Type B pancreatic cell (in vitro differentiated cells): ENCODE data around the gene P4HB. TPM values are rescaled to one million over a fixed set of nuclear protein-coding genes. Genes with fewer than 3 reads are reported as not detected.
A peak's percentile ranks its signal among the peaks of the same experiment; 100 is the strongest.

Experiments
- DNase-seq: peaks from one replicate; pipeline ENCODE4 v3.0.0; 2021; ENCODE audit warnings: mixed read lengths; ENCODE audit not compliant: unreplicated experiment; ENCODE audit errors: extremely low spot score
- H3K27ac Mint-ChIP-seq: 2 replicates; pipeline ENCODE4 v1.8.0; 2021; ENCODE audit warnings: mild to moderate bottlenecking, mixed read lengths
- H3K27me3 Mint-ChIP-seq: 2 replicates; pipeline ENCODE4 v1.8.0; 2021; ENCODE audit warnings: mixed read lengths
- H3K36me3 Mint-ChIP-seq: 2 replicates; pipeline ENCODE4 v1.8.0; 2021; ENCODE audit warnings: mixed read lengths
- H3K4me1 Mint-ChIP-seq: one replicate; pipeline ENCODE4 v1.8.0; 2021; ENCODE audit warnings: mixed read lengths; ENCODE audit not compliant: unreplicated experiment
- H3K4me3 Mint-ChIP-seq: 2 replicates; pipeline ENCODE4 v1.8.0; 2021; ENCODE audit warnings: mild to moderate bottlenecking, mixed read lengths
- H3K9me3 Mint-ChIP-seq: 2 replicates; pipeline ENCODE4 v1.8.0; 2021; ENCODE audit warnings: mixed read lengths
- CTCF ChIP-seq: fragments of 200-600 bp; sonication (generic); conservative IDR thresholded peaks from 2 replicates; pipeline ENCODE4 v1.5.0; 2021; ENCODE audit warnings: antibody characterized with exemption, mild to moderate bottlenecking
- total RNA-seq: library from RNA; stranded (reverse); gene quantifications from 2 replicates; pipeline ENCODE4 v1.2.1, GENCODE V29; 2021; ENCODE audit warnings: low replicate concordance

P4HB gene
- total RNA-seq, 1 donor from 2014 or later, result 555 TPM

DNA sequence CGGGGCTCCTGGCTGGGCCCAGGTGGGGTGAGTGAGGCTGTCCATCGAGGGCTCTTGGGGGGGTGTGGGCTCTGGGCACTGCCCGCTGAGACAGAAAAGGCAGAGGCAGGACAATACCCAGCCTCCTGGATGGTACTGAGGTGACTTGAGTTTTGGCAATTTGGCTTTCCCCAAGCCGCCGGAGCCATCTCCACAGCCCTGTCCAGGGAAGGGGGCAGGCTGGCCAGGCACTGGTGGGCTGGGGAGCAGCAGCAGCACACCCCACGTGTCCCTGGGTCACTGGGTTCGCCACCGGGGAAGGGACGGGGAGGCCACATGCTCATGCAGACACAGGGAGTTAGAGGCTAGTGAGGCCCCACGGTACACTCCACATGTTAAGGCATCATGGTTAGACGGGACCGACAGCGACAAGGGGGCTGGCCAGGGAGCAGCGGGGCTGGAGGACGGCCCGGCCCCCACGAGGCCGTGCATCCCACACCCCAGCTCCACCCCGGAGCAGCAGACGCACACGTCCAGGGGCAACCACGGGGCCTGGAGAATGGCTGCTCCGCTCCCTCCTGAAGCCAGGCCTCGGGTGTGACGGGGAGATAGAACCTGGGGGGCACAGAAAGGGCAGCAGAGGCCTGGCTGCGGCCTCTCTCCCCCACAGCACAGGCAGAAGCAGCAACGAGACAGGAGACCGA is 7.8 kb upstream of the P4HB start:
- Mint-ChIP-seq H3K27ac (peak overlapping the region; percentile 90), H3K27me3 (no peaks in the 10 kb centered on the region), H3K36me3 (peaks cover 5% of the 10 kb centered on the region), H3K4me1 (peaks cover 15% of the 10 kb centered on the region), H3K4me3 (peak overlapping the region; percentile 72), H3K9me3 (no peaks in the 10 kb centered on the region)
- no peak for TF ChIP-seq CTCF
- no peak for DNase-seq

- no peak for DNase-seq
- no peak for TF ChIP-seq CTCF
- H3K4me3 Mint-ChIP-seq, result peak overlapping the region; percentile 72
- H3K27me3 Mint-ChIP-seq, result no peaks in the 10 kb centered on the region
- H3K36me3 Mint-ChIP-seq, result peaks cover 10% of the 10 kb centered on the region
- peaks cover 20% of the 10 kb centered on the region for H3K4me1 Mint-ChIP-seq
- no peaks in the 10 kb centered on the region for H3K9me3 Mint-ChIP-seq
- peak overlapping the region; percentile 90 for H3K27ac Mint-ChIP-seq
Measured at GRCh38 chr17:81867170-81867990, 7.0 kb upstream of the P4HB start.

- Mint-ChIP-seq H3K4me1 (peaks cover 20% of the 10 kb centered on the region), H3K36me3 (peaks cover 10% of the 10 kb centered on the region), H3K27me3 (no peaks in the 10 kb centered on the region), H3K4me3 (peak overlapping the region; percentile 72), H3K9me3 (no peaks in the 10 kb centered on the region), H3K27ac (peak overlapping the region; percentile 90)
- no peak for TF ChIP-seq CTCF
- no peak for DNase-seq
Measured at GRCh38 chr17:81866440-81867169, 6.3 kb upstream of the P4HB start.

GRCh38 chr17:81865733-81866439 is 5.6 kb upstream of the P4HB start:
- TF ChIP-seq CTCF, result no peak
- Mint-ChIP-seq H3K4me1 (peaks cover 20% of the 10 kb centered on the region), H3K27ac (peak overlapping the region; percentile 75)

DNA sequence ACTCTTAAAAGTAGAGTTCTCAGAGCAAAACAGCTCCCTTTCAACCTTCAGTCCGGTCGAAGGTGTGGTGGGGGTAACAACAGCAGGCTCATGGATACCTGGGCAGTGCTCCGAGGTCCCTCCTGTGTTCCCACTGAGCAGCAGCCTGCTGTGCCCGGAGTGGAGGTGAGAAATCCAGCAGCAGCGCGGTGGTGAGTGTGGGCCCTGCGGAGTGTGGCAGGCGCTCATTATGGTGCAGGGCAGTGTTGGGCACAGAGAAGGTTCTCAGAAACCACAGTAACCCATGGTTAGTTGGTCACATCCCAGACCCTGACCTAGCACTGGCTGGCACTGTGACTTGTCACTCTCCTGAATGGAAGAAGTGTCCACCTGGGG is 5.0 kb upstream of the P4HB start:
- peak overlapping the region; percentile 75 for H3K27ac Mint-ChIP-seq
- H3K36me3 Mint-ChIP-seq, result peaks cover 13% of the 10 kb centered on the region
- DNase-seq, result no peak
- no peak overlapping the region for H3K4me3 Mint-ChIP-seq
- H3K9me3 Mint-ChIP-seq, result no peaks in the 10 kb centered on the region
- H3K27me3 Mint-ChIP-seq, result peaks cover 3% of the 10 kb centered on the region
- peaks cover 20% of the 10 kb centered on the region for H3K4me1 Mint-ChIP-seq
- no peak for TF ChIP-seq CTCF

More at GRCh38 chr17:81865733-81866439, 5.6 kb upstream of the P4HB start:
- Mint-ChIP-seq H3K9me3 (no peaks in the 10 kb centered on the region), H3K4me3 (no peak overlapping the region), H3K27me3 (no peaks in the 10 kb centered on the region), H3K36me3 (peaks cover 10% of the 10 kb centered on the region)
- no peak for DNase-seq
